Dedifferentiated amniotic fluid mesenchymal stem cell (primary cell): Measurements from ENCODE around the gene CHCHD6.

Experiments
- DNase-seq: peaks from one replicate; pipeline ENCODE4 v3.0.0-alpha.2; 2016; ENCODE audit errors: extremely low spot score

The CHCHD6 gene

DNA sequence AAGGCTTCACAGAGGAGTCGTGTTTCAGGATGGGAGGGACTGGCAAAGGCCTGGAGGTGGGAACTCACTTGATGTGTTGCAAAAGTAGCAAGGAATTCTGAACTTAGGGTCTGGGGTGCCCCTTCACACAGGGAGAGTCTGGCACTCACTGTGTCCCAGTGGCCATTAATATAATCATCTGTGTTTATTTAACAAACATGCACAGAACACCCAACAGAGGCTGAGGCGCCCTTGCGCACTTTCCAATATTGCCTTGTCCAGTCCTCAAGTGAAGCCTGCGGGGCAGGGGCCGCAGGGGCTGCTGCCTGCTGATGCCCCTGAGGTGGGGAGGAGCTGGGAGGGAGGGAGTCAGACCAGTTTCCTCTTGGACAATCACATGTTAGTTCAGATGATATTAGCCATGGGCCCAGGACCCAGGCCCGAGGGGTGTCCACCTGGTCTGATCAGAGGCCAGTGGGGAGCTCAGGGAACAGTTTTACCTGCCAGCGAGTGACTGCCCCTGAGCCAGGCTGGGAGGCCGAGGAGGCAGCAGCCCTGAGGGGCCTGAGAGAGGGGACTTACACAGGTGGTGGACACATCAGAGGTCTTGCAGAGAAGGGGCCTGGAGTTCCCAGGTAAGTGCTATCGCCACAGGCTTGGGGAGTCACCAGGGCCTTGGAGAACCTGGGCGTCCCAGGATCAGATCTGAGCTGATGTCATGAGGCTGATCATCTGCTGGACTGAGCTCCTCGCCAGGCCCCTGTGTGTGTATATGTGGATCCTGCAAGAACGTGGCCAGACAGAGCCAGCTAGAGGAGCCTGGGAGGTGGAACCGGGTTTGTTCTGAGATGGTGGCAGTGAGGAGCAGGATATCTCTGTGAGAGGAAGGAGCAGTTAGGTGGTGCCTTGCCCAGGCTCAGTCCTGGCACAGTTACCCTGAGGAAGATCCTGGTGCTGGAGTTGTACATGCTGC lies 35.3 kb upstream of the CHCHD6 start:
- DNase-seq, result no peak

DNA sequence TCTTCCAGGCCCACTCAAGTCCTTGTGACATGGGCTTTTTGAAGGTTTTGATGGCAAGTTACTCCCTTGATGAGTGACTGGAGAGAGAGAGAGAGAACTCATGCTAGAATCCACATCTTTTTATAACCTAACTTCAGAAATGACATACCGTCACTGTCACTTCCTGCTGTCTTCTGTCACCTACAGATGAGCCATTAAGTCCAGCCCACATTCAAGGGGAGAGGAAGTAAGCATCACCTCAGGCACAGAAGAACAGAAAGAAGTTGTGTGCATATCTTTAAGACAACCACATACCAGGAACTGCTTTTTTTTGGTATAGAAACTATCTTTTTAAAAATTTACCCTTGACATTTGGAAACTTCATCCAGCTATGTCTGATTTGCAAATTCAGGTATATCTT lies 32.5 kb upstream of the CHCHD6 start:
- no peak for DNase-seq

DNA sequence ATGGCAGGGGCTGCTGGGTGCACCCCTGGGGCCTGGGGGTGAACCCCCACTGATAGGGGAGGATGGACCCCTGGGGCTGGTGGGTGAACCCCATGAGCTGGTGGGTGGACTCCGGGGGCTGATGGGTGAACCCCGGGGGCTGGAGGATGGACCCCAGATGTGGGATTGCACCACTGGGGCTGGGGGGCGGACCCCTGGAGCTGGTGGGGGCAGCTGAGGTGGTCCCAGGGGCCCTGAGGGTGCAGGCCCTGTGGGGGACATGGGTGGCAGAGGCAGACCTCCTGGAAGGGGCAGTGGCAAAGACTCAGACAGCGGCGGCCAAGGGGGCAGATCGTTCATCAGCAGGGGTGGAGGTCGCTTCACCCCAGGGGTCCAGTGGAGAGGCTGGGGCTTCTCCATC lies 31.7 kb upstream of the CHCHD6 start:
- DNase-seq, result no peak

DNA sequence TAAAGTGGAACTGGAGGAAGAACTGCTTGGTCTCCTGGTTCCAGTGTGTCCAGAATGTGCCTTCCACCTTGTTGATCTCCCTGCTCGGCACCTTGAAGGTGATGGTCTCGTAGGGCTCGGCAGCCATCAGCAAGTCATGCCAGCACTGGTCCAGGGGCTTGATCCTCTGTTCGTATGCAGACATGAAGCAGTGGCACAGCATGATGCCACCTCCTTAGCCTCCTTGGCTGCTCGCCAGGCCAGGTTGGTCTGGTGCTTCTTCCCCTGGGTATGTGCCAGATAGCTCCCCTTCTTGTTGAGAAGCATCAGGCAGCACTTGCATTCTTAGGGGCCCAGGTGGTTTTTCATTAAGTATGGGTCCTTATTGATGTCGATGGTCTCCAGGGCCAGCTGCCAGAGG lies 31.3 kb upstream of the CHCHD6 start:
- DNase-seq, result no peak

DNA sequence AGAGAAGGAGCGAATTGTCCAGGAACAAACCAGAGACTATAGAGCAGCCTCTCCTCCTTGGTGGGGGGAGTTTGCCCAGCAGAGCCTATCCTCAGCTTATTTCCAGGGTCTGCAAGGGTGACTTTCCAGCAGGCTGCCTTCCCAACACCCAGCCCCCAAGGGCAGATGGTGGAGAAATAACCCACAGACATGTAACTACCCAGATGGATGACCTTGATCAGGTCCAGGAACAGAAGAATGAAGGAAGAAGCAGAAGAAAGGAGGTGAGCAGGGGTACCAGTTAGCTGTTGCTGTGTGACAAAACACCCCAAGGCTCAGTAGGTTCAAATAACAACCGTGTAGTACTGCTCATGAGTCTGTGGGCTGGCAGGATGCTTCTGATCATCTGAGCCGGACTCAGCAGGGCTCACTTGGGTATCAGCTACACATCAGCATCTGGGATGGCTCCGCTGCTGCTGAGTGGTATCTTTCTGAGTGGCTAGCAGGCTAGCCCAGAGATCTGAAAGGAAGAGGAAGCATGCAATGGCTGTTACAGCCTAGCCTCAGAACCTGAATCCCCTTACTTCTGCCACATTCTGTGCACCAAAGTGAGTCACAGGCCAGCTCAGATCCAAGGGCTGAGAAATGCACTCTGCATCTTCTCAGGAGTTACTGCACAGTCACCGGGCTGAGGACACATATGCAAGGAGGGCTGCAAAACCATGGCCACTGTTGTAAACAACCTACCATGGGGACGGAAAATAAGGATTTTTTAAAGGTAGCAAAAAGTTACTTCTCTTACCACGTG lies 26.9 kb upstream of the CHCHD6 start:
- no peak for DNase-seq

DNA sequence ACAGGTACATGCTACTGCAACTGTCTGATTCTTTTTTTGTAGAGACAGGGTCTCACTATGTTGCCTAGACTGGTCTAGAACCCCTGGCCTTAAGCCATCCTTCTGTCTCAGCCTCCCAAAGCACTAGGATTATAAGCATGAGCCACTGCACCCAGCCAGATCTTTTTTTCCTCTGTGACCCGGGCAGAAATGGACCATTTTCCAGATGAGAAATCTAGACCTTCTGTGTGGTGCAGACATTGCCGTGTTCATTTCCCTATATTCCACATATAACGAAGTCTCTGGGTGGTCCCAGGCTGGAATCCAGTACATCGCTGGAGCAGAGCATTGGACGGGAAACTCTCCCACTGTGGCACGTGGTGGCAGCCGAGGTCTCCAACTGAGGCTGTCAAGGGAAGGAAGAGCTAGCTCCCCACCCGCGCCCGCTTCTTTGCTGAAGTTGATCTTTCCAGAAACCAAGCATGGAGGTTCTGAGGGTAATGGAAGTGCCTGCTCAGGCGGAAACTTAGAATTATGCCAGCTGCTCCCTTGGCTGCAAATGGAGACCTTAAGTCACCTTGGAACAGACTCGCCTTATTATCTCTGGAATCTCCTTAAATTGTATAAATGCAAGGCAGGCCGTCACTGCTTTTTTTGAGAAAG lies 26.1 kb upstream of the CHCHD6 start:
- no peak for DNase-seq

DNA sequence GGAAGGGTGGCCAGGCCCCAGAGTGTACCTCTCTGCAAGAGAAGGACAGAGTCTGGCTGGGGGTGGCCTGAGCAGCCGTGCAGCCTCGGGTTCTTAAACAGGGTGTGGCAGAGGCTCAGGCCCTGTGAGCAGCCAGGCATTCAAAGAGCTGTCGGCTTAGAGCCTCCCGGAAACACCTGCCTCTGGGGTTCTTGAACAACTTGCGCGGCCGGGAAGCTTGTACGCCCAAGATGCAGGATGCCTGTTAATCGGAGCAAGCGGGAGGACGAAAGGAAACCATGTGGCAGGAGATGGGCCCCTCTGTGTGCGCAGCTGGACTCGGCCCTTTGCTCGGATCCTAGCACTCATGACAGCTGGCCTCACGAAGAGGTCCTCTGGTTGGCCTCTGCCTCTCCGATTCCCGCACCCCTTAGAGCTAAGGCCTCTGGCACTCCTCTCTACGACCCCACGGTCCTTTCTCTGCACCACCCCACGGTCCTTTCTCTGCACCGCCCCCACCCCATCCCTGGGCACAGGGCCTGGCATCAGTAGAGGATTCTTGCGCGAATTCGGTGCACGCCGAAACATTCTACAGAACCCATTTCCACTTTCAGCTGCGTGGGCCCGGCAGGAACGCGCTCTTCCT lies 25.2 kb upstream of the CHCHD6 start:
- no peak for DNase-seq

DNA sequence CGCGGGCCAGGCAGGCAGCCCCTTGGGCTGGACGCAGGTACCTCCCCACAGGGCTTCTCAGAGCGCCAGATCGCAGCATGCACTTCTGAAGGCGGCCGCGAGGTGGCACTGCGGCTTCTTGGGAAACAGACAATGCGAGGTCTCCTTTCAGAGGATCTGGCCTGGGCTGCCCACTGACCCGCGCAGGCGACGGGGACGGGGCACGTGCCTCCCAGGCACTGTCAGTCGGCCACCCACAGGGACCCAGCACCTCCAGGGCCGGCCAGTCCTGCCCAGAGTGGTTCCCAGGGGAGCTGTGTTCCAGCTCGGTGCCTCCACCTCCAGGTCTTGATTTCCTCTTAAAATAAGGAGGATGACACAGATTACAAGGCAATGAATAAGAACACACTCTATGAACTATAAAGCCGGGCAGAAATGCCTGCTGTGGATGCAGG lies 24.7 kb upstream of the CHCHD6 start:
- DNase-seq, result peak; percentile 66

DNA sequence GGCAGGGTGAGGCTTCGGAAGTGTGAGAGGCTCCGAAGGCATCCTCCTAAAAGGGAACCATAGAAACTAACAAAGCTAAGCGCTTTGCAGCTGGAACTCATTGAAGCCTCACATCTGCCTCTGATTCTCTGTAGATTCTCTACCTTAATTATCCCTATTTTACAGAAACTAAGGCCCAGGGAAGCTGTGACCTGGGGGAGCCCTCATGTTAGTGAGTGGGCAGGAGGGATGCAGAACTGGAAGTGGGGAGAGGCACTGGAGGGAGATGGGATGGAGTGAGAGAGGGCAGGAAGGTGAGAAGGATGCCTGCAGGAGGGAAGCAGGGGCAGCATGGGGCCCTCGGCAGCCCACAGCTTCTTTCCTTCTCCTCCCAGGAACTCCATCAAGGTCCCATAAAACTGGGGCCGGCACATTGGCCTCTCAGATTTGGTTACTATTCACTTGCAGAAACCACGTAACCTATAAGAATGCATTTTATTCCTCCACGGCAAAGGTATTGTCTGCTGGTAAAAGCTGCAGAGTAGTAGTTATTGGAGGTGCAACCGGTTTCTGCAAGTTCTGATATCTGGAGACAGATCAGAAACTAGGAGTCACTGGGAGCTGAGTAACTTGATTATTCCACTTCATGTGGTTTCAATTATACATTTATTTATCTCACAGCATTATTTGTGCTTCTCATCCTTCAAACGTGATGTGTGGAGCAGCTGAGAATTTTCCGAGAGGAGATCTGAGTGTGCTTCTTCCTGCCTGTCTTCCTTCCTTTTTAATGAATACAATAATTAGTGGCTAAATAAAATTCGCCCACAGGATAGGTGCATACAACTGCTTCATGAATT lies 24.0 kb upstream of the CHCHD6 start:
- DNase-seq, result no peak

DNA sequence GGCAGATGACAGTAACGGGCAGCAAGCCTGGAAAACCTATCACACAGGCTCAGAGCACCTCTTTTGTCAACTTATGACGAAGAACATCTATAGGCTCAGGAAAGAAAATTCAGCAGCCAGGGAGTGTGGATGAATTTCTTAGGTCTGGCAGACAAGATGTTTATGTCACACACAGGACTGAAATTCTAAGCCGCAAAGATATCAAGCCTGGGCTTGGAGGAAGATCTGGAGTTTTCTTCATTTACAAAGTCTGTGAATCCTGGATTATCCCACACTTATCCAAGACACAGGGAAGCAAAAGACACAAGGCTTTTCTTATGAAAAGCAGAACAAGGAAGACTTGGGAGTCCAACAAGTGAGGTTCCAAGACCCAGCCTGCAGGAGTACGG lies 23.4 kb upstream of the CHCHD6 start:
- no peak for DNase-seq

DNA sequence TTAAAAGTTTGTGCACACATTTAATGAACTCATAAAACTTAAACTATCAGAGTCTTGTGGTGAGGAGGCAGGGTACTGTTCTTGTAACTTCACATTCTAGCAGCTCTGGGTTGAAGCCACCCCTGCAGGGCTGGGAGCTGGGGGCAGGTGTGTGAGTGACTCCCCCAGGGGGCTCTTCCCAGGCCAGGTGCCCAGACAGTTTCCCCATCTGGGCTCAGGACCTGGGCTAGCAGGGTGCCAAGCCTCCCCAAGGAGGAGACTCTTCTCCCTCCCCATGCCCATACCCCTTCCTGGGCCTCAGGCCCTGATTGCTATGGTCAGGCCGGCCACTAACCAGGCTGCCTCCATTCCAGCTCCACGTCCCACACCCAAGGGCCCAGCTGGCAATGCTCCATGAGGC lies 22.0 kb upstream of the CHCHD6 start:
- no peak for DNase-seq

DNA sequence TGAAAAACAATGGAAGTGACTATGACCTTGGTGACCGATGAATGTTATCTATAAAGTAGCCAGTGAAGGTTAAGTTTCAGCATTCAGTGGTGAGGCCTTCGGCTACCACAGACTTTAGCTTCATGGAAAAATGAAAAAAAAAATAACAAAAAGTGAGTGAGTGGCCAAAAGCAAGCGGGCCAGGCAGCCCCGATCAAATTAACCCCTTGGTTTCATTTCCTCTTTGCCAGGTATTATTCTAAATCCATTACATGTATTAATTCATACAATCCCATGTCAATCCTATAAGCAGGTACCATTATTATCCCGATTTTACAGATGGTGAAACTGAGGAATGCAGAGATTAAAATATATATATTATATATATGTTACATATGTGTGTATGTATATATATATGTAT lies 21.0 kb upstream of the CHCHD6 start:
- no peak for DNase-seq

DNA sequence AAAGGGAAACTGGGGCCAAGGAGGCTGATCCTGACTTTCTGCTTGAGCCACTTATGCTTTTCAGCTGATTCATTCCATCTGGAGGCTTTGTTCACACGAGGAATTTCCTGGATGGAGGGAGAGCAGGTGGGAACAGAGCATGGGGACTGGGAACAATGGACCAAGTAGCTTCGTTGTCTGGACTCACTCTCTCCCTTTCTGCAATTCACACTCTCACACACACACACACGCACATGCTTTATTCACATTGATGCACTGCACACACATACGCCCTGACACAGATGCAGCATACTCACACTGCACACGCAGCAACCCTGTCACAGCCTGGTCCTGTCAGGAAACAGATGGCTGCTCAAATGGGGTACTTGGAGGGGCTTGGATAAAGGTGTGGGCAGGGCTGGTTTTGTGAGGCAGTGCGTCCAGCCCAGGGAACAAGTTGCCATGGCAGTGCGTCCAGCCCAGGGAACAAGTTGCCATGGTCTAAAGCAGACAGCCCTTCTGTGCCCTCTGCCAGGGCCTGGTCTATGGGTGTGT lies 19.8 kb upstream of the CHCHD6 start:
- DNase-seq, result peak; percentile 45

DNA sequence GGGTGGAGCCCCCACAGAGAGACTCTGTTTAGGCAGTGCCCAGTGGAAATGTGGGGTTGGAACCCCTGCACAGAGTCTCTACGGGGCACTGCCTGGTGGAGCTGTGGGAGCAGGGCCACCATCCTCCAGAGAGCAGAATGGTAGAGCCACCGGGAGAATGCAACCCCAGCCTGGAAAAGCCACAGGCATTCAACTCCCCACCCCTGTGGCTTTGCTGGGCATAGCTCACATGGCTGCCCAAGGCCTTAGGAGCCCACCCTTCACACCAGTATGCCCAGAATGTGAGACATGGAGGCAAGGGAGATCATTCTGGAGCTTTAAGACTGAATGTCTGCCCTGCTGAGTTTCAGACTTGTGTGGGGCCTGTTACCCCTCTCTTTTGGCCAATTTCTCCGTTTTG lies 19.0 kb upstream of the CHCHD6 start:
- DNase-seq, result peak; percentile 35

DNA sequence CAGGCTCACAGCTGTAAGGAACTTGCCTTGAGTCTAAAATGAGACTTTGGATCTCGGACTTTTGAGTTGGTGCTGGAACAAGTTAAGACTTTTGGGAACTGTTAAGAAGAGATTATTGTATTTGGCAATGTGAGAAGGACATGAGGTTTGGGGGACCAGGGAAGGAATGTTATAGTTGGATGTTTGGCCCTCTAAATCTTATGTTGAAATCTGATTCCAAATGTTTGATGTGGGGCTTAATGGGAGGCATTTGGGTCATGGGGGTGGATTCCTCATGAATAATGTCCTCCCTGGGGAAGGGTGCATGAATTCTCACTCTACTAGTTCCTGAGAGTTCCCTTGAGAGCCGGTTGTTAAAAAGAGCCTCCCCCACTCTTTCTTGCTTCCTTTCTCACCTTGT lies 18.5 kb upstream of the CHCHD6 start:
- DNase-seq, result no peak

DNA sequence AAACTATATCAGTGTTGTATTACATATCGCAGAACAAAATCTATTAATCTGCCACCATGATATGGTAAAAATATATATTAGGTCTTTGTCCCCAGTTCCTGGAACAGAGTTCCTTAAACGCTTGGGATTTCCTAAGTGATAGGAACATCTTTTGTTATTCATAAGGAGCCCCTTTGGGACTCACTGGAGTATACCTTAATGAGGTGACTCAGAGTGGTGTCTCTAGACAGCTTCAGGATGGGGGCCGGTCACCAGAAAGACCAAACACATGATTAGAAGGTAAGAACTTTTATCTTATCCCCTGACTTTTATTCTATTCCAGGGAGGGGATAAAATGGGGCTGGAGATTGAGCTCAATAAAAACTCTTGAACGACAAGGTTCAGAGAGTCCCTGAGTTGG lies 12.3 kb upstream of the CHCHD6 start:
- DNase-seq, result no peak

DNA sequence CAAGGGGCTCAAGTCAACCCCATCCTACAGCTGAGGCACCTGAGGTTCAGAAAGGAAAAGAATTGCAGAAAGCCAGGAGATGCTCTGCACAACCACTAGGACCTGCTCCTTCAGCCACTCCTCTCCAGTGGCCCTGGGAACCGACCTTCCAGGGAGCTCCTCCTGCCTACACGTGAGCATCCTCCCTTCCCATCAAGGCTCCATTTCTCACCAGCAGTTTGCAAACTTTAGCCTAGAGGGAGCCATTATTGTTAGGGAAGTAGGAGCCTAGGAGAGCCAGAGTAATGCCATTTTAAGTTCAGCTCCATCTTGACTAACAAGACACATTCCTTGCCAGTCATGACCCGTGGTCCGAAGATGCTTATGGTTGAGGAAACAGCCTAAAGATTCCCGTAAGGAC lies 11.2 kb upstream of the CHCHD6 start:
- no peak for DNase-seq

DNA sequence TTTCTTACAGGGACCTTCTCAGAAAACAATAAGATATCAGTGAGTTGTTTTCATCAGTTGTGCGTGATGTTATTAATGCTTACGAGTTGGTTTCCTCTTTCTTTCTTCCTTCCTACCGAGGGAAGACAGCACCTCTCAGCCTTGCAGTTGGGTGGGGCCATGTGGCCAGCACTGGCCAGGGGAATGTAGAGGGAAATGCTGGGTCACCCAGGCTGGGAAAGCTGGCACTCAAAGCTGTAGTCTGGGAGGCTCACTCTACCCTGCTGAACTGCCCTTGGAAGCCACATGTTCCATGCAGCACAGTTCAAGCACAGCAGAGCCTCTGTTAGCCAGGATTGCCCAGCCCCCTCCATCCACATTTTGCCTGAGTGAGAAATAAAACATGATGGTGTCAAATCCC lies 10.1 kb upstream of the CHCHD6 start:
- no peak for DNase-seq

DNA sequence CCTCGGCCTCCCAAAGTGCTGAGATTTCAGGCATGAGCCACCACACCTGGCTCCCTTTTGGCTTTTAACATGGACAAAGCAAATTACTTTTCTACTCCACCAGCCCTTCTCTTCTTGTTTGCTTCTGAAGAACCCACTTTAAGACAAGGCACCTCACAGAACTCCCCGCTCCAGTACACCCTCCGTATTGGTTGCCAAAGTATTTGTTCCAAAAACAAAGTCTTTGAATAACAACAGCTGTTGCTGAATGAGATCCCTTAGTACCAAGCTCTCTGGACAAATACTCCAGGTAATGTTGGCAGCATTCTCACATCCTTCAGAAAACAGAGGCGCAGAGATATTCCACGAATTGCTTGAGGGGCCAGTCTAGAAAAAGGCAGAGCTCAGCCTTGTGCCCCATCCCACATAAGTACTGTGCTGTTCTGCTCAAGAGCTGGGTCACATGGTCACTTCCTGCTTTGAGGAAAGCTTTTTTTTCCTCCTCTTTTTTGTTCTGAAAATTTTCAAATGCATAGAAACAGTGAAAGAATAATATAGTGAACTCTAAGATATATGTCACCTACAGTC lies 7.3 kb upstream of the CHCHD6 start:
- no peak for DNase-seq

DNA sequence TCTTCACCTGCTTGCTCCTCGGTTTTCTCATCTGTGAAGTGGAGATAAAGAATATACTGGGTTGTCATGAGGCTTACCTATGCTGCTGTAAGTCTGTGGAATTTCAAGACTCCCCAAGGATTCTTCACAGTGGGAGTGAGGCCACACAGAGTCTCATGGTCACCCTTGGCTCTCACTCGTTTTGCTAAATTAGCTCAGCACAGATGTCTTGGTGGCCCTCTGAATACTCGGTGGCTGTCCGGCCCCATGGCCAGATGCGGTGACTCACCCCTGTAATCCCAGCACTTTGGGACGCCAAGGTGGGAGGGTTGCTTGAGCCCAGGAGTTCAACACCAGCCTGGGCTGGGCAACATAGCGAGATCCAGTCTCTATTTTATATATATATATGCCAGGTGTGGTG lies 5.0 kb upstream of the CHCHD6 start:
- DNase-seq, result no peak
